ENCODE data around the gene KCNB1.

DNA sequence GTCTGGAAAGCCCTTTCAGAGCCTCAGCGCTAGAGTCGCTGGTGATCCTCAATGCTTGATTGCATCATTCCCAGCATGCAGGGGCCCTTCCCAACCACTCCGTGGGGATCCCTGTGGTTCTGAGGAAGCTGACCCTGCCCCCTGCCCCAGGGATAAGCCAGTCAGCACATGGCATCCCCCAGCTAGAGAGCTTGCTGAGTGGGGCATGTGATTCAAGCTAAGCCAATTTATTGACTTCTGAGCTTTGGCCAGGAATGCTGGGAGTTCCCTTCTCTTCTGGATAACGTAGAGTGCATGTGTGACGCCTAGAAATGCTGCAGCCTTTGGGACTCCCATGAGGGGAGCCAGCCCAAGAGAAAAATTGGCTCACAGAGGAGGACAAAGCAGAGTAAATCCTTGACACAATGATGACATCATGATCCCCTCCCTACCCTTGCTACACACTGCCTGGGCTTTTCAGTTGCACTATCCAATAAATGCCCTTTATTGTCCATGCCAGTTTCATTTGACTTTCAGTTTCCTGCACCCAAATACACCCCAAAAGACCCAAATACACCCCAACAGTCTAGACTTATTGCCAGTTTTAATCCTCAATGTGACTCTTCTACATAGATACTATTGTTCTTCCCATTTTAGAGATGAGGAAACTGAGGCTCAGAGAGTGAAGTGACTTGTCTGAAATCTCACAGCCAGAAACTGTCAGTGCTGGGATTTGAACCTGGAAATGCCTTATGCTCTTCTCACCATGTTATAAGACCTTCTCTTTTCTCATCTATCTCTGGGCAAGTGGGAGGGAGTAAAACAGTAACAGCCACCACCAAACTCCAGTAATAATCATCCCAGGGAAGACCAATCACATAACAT, 34.3 kb downstream of the KCNB1 start:
- TF ChIP-seq, protein P1, sequence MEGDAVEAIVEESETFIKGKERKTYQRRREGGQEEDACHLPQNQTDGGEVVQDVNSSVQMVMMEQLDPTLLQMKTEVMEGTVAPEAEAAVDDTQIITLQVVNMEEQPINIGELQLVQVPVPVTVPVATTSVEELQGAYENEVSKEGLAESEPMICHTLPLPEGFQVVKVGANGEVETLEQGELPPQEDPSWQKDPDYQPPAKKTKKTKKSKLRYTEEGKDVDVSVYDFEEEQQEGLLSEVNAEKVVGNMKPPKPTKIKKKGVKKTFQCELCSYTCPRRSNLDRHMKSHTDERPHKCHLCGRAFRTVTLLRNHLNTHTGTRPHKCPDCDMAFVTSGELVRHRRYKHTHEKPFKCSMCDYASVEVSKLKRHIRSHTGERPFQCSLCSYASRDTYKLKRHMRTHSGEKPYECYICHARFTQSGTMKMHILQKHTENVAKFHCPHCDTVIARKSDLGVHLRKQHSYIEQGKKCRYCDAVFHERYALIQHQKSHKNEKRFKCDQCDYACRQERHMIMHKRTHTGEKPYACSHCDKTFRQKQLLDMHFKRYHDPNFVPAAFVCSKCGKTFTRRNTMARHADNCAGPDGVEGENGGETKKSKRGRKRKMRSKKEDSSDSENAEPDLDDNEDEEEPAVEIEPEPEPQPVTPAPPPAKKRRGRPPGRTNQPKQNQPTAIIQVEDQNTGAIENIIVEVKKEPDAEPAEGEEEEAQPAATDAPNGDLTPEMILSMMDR (IDR thresholded peaks at IDR 0.05; ENCODE audit: low read depth, low read length, missing input control), result no peak
- TF ChIP-seq, protein P2, sequence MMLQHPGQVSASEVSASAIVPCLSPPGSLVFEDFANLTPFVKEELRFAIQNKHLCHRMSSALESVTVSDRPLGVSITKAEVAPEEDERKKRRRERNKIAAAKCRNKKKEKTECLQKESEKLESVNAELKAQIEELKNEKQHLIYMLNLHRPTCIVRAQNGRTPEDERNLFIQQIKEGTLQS (IDR thresholded peaks at IDR 0.05), result no peak
- no peak for TF ChIP-seq GABPA (IDR thresholded peaks at IDR 0.05 in 1 of 2, conservative IDR thresholded peaks at IDR 0.05 in 1 of 2)
- TF ChIP-seq, protein P3, sequence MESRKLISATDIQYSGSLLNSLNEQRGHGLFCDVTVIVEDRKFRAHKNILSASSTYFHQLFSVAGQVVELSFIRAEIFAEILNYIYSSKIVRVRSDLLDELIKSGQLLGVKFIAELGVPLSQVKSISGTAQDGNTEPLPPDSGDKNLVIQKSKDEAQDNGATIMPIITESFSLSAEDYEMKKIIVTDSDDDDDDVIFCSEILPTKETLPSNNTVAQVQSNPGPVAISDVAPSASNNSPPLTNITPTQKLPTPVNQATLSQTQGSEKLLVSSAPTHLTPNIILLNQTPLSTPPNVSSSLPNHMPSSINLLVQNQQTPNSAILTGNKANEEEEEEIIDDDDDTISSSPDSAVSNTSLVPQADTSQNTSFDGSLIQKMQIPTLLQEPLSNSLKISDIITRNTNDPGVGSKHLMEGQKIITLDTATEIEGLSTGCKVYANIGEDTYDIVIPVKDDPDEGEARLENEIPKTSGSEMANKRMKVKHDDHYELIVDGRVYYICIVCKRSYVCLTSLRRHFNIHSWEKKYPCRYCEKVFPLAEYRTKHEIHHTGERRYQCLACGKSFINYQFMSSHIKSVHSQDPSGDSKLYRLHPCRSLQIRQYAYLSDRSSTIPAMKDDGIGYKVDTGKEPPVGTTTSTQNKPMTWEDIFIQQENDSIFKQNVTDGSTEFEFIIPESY (IDR thresholded peaks at IDR 0.05), result no peak
- TF ChIP-seq JUND (IDR thresholded peaks at IDR 0.05), result no peak
- TF ChIP-seq RAD21 (IDR thresholded peaks at IDR 0.05), result no peak
- TF ChIP-seq HNF4G (IDR thresholded peaks at IDR 0.05), result no peak
